ENCODE results near the gene RITA1. TPM values are rescaled to one million over a fixed set of nuclear protein-coding genes. Genes with fewer than 3 reads are reported as not detected.

The RITA1 gene
- total and polyA plus RNA-seq, 10 of the 15 experiments (the other 5 are each of a cell fraction or from before 2014, with no cell fraction given) = 2.3 to 39.9 (median 24.8) TPM

- no peak for TF ChIP-seq CUX1 (IDR thresholded peaks at IDR 0.05; ENCODE audit: insufficient replicate concordance, low read depth, low read length)
- no peak for TF ChIP-seq RCOR1 (conservative IDR thresholded peaks at IDR 0.05; ENCODE audit: low read depth, low read length)
- no peak for TF ChIP-seq RBBP5 (conservative IDR thresholded peaks at IDR 0.05)
- peak; percentile 72 for TF ChIP-seq POLR2A (IDR thresholded peaks at IDR 0.05; ENCODE audit: low read depth, low read length)
- no peak for TF ChIP-seq SREBF1 (IDR thresholded peaks at IDR 0.05; ENCODE audit: low read length)
- no peak for TF ChIP-seq ZBED1 (IDR thresholded peaks at IDR 0.05; ENCODE audit: borderline replicate concordance)
- TF ChIP-seq ZNF384 (IDR thresholded peaks at IDR 0.05; ENCODE audit: borderline replicate concordance, low read depth, low read length) = no peak
- TF ChIP-seq NKRF (conservative IDR thresholded peaks at IDR 0.05) = no peak
- no peak for TF ChIP-seq E4F1 (IDR thresholded peaks at IDR 0.05; ENCODE audit: borderline replicate concordance, partially characterized antibody)
- TF ChIP-seq BCL3 (IDR thresholded peaks at IDR 0.05; ENCODE audit: borderline replicate concordance, insufficient read depth, low read depth, low read length, poor library complexity, severe bottlenecking) = no peak
- peak; percentile 39; the same call in 1 of the 2 replicates for TF ChIP-seq CHD2 (IDR thresholded peaks at IDR 0.05; ENCODE audit: borderline replicate concordance, low read depth, low read length)
- peak; percentile 10 for TF ChIP-seq MYC (IDR thresholded peaks at IDR 0.05; ENCODE audit: insufficient read depth, insufficient read length, insufficient replicate concordance, low read length, severe bottlenecking)
- no peak for TF ChIP-seq SMARCA5 (IDR thresholded peaks at IDR 0.05)
- no peak for TF ChIP-seq USF2 (IDR thresholded peaks at IDR 0.05; ENCODE audit: borderline replicate concordance, low read depth, low read length)
- TF ChIP-seq JUNB (IDR thresholded peaks at IDR 0.05) = no peak
- no peak for TF ChIP-seq STAT1 (conservative IDR thresholded peaks at IDR 0.05)
- peak; percentile 73 for TF ChIP-seq IKZF1 (conservative IDR thresholded peaks at IDR 0.05)
- no peak for TF ChIP-seq POLR2AphosphoS2 (IDR thresholded peaks at IDR 0.05; ENCODE audit: low read depth, low read length)
These were observed 47.5 kb downstream of the RITA1 start (continued) for GRCh38 chr12:113232840-113233585.
